Measurements from ENCODE around the gene SPDEF.

- TF ChIP-seq ZNF565 (CRISPR knock-in tag; conservative IDR thresholded peaks at IDR 0.05; ENCODE audit: low read depth) (no peak), GLIS3 (CRISPR knock-in tag; IDR thresholded peaks at IDR 0.05) (no peak), PPARA (CRISPR knock-in tag; IDR thresholded peaks at IDR 0.05; ENCODE audit: borderline replicate concordance) (no peak), TSHZ2 (CRISPR knock-in tag; IDR thresholded peaks at IDR 0.05) (no peak), ZFP30 (CRISPR knock-in tag; IDR thresholded peaks at IDR 0.05) (no peak), TOX (CRISPR knock-in tag; IDR thresholded peaks at IDR 0.05; ENCODE audit: borderline replicate concordance) (no peak), ZFP3 (CRISPR knock-in tag; IDR thresholded peaks at IDR 0.05) (no peak), ZNF70 (CRISPR knock-in tag; IDR thresholded peaks at IDR 0.05) (no peak), ARNTL (CRISPR knock-in tag; IDR thresholded peaks at IDR 0.05; ENCODE audit: borderline replicate concordance, low read depth) (no peak), CSDC2 (CRISPR knock-in tag; IDR thresholded peaks at IDR 0.05) (no peak)
Observed at GRCh38 chr6:34493344-34493743, 62.8 kb downstream of the SPDEF start.
